ENCODE results near the gene ZBTB5. TPM values are rescaled to one million over a fixed set of nuclear protein-coding genes. Genes with fewer than 3 reads are reported as not detected.

Gene ZBTB5
- total and polyA plus RNA-seq, 9 of the 15 experiments (the other 6 are each of a cell fraction or from before 2014, with no cell fraction given) = 2.3 to 43.2 (median 15.5) TPM

- DNase-seq (ENCODE audit: extremely low read depth in 1 of 4, low spot score in 3 of 4) (peak in 1 of 4 experiments; percentile 5), FAIRE-seq (no peak), ATAC-seq (no peak; the same call in 2 of the 3 replicates)
- no peaks in the 10 kb centered on the region for H3K4me1 ChIP-seq (replicated peaks in 1 of 2; ENCODE audit: control insufficient read depth in 2 of 2, insufficient read depth in 2 of 2, low read length in 2 of 2)
- intact Hi-C loops (cut with micrococcal nuclease) = no loop called here
- BruUV-seq (replicated peaks) = no TSS peak
- TF ChIP-seq BRCA1 (IDR thresholded peaks at IDR 0.05) (no peak), BRCA1 (CRISPR knock-in tag; IDR thresholded peaks at IDR 0.05) (no peak), POLR2A (conservative IDR thresholded peaks at IDR 0.05) (0 out of 2 replicates have a peak, but pooled peaks have one; percentile 33), RBFOX2 (IDR thresholded peaks at IDR 0.05; ENCODE audit: low read depth, low read length) (peak; percentile 46)
- H3K79me2 ChIP-seq (ENCODE audit: control insufficient read depth, insufficient read depth, low read length) = no peaks in the 10 kb centered on the region
- no peak overlapping the region; the same call in 2 of the 3 replicates for H3K27ac ChIP-seq (ENCODE audit: extremely low read depth, low read depth, low read length)
- peaks cover 91% of the 10 kb centered on the region for H3K36me3 ChIP-seq (ENCODE audit: control insufficient read depth, insufficient read depth, low read length)
- CTCF ChIA-PET (ENCODE audit: low intra/inter-chr PET ratio) = no interaction called here
- POLR2A ChIA-PET = interaction anchor here (0.8 to 5.1 kb wide), 3 partner anchors 9 to 13 kb away, joined by 3 to 44 read pairs (median 3); partner anchors contain the start of gene POLR1E
- H3K27me3 ChIP-seq (ENCODE audit: control insufficient read depth in 2 of 2, insufficient read depth in 2 of 2, low read length in 2 of 2) = no peaks in the 10 kb centered on the region
- no peak overlapping the region for H3K4me3 ChIP-seq
- peak overlapping the region in 1 of 2 experiments; percentile 79; a peak in 1 of 4 replicates for H3K9ac ChIP-seq (ENCODE audit: insufficient read depth in 1 of 2, low read depth in 2 of 2, low read length in 2 of 2)
- in situ Hi-C loops (cut with MboI) = loop anchor here (25.0 kb wide), 1 partner anchor 866 kb away; no protein-coding TSS in a partner anchor
- WGBS (ENCODE audit: insufficient coverage, low coverage, missing lambda C conversion rate) = 60% methylated on average over 4 of the region's 4 CpGs
- H2AFZ ChIP-seq (ENCODE audit: low read depth, low read length) = no peak overlapping the region
- H3K4me2 ChIP-seq (ENCODE audit: insufficient read depth, low read length) = no peak overlapping the region
- no peaks in the 10 kb centered on the region for H3K9me3 ChIP-seq (replicated peaks; ENCODE audit: control insufficient read depth, insufficient read depth, low read depth, low read length)
- no peaks in the 10 kb centered on the region for H3K9me1 ChIP-seq (ENCODE audit: control insufficient read depth, insufficient read depth, low read length)
- peaks cover 5% of the 10 kb centered on the region for H4K20me1 ChIP-seq (replicated peaks; ENCODE audit: control insufficient read depth, insufficient read depth, low read length)
Observed at GRCh38 chr9:37496020-37496419, 30.8 kb upstream of the ZBTB5 start.

DNA sequence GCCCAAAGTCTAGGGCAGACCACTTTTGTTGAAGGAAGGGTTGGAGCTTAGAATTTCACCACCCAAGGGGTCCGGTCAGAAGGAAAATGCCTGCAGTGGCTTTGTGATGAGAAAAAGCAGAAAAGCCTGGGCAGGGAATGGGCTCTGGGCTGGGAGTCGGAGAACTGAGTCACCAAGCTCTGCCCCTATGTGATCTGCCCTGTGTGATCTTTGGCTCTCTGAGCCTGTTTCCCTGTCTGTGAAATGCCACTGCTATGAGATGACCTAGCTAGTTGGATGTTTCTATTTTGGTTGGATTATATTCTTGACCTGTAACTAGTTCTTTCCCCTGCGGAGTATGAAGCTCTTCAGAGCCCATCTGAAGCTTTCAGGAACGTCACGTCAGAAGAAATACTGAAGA is 30.3 kb upstream of the ZBTB5 start:
- FAIRE-seq = no peak
- POLR2A ChIA-PET = interaction anchor here (0.8 to 5.1 kb wide), 5 partner anchors 8 to 14 kb away, joined by 3 to 44 read pairs (median 3); partner anchors contain the start of gene POLR1E

More for the DNA sequence above, 30.3 kb upstream of the ZBTB5 start:
- Histone ChIP-seq H3K27me3 (ENCODE audit: control insufficient read depth in 2 of 2, insufficient read depth in 2 of 2, low read length in 2 of 2) (no peaks in the 10 kb centered on the region), H3K9ac (ENCODE audit: insufficient read depth in 1 of 2, low read depth in 2 of 2, low read length in 2 of 2) (peak overlapping the region in 1 of 2 experiments; percentile 79; a peak in 1 of 4 replicates), H3K79me2 (ENCODE audit: control insufficient read depth, insufficient read depth, low read length) (no peaks in the 10 kb centered on the region), H4K20me1 (replicated peaks; ENCODE audit: control insufficient read depth, insufficient read depth, low read length) (peaks cover 2% of the 10 kb centered on the region), H3K27ac (ENCODE audit: extremely low read depth, low read depth, low read length) (no peak overlapping the region; the same call in 2 of the 3 replicates), H2AFZ (ENCODE audit: low read depth, low read length) (no peak overlapping the region), H3K36me3 (ENCODE audit: control insufficient read depth, insufficient read depth, low read length) (peaks cover 91% of the 10 kb centered on the region), H3K4me2 (ENCODE audit: insufficient read depth, low read length) (no peak overlapping the region), H3K4me1 (replicated peaks in 1 of 2; ENCODE audit: control insufficient read depth in 2 of 2, insufficient read depth in 2 of 2, low read length in 2 of 2) (no peaks in the 10 kb centered on the region), H3K9me3 (replicated peaks; ENCODE audit: control insufficient read depth, insufficient read depth, low read depth, low read length) (no peaks in the 10 kb centered on the region), H3K9me1 (ENCODE audit: control insufficient read depth, insufficient read depth, low read length) (no peaks in the 10 kb centered on the region), H3K4me3 (no peak overlapping the region)
- WGBS (ENCODE audit: insufficient coverage, low coverage, missing lambda C conversion rate) = 98% methylated on average over 5 of the region's 5 CpGs
- intact Hi-C loops (cut with micrococcal nuclease) = no loop called here
- no TSS peak for BruUV-seq (replicated peaks)
- DNase-seq (ENCODE audit: extremely low read depth in 1 of 4, low spot score in 3 of 4) = peak in 1 of 4 experiments; percentile 5
- no peak; the same call in 2 of the 3 replicates for ATAC-seq
- TF ChIP-seq CREM (IDR thresholded peaks at IDR 0.05; ENCODE audit: low read depth) = no peak
- TF ChIP-seq BMI1 (IDR thresholded peaks at IDR 0.05; ENCODE audit: low read length) = no peak
- in situ Hi-C loops (cut with MboI) = loop anchor here (25.0 kb wide), 1 partner anchor 867 kb away; no protein-coding TSS in a partner anchor
- CTCF ChIA-PET (ENCODE audit: low intra/inter-chr PET ratio) = no interaction called here

Measured in K562 (cell line).